ENCODE measurements around the gene TCF15.

The TCF15 gene

GRCh38 chr20:595330-596308, 14.5 kb downstream of the TCF15 start:
- no peak overlapping the region for H3K27ac ChIP-seq
- TF ChIP-seq ZFX (IDR thresholded peaks at IDR 0.05) (no peak), CTCF (conservative IDR thresholded peaks at IDR 0.05) (no peak)

- TF ChIP-seq ZFX (IDR thresholded peaks at IDR 0.05) (no peak), CTCF (conservative IDR thresholded peaks at IDR 0.05) (no peak)
- H3K27ac ChIP-seq = no peak overlapping the region
These were observed 17.6 kb downstream of the TCF15 start for GRCh38 chr20:592506-592905.

GRCh38 chr20:591941-592340, 18.2 kb downstream of the TCF15 start:
- TF ChIP-seq CTCF (conservative IDR thresholded peaks at IDR 0.05) (no peak), ZFX (IDR thresholded peaks at IDR 0.05) (no peak)
- no peak overlapping the region for H3K27ac ChIP-seq

GRCh38 chr20:588932-589672, 21.0 kb downstream of the TCF15 start:
- TF ChIP-seq ZFX (IDR thresholded peaks at IDR 0.05) (no peak), CTCF (conservative IDR thresholded peaks at IDR 0.05) (no peak)
- no peak overlapping the region for H3K27ac ChIP-seq

- H3K27ac ChIP-seq = no peak overlapping the region
- no peak for TF ChIP-seq CTCF (conservative IDR thresholded peaks at IDR 0.05)
- TF ChIP-seq ZFX (IDR thresholded peaks at IDR 0.05) = no peak
These were observed 21.6 kb downstream of the TCF15 start for GRCh38 chr20:588476-588875.

GRCh38 chr20:584971-585301, 25.2 kb downstream of the TCF15 start:
- H3K27ac ChIP-seq = no peak overlapping the region
- TF ChIP-seq CTCF (conservative IDR thresholded peaks at IDR 0.05) (no peak), ZFX (IDR thresholded peaks at IDR 0.05) (no peak)

All from C4-2B (cell line).